Neuronal stem cell (in vitro differentiated cells): ENCODE data around the gene EPB41L4B.

Experiments used
- DNase-seq: peaks from one replicate; pipeline ENCODE4 v3.0.0-alpha.2; 2013; ENCODE audit warnings: low spot score
- H2AFZ ChIP-seq: one replicate; pipeline ENCODE4 v1.6.1; 2013; ENCODE audit warnings: mild to moderate bottlenecking, low read length, inconsistent platforms
- H2AK5ac ChIP-seq: 2 replicates; pipeline ENCODE4 v1.6.1; 2013; ENCODE audit warnings: low read depth, mild to moderate bottlenecking, inconsistent platforms, low read length, moderate library complexity, mixed read lengths
- H2BK120ac ChIP-seq: 2 replicates; pipeline ENCODE4 v1.6.1; 2013; ENCODE audit warnings: low read depth, mild to moderate bottlenecking, inconsistent platforms, low read length, moderate library complexity, mixed read lengths
- H2BK12ac ChIP-seq: one replicate; pipeline ENCODE4 v1.6.1; 2013; ENCODE audit warnings: low read length, inconsistent platforms
- H2BK15ac ChIP-seq: 2 replicates; pipeline ENCODE4 v1.6.1; 2013; ENCODE audit warnings: mild to moderate bottlenecking, low read length, inconsistent platforms, mixed read lengths
- H2BK5ac ChIP-seq: one replicate; pipeline ENCODE4 v1.6.1; 2013; ENCODE audit warnings: inconsistent platforms, mild to moderate bottlenecking, low read length, moderate library complexity
- H3K14ac ChIP-seq: one replicate; pipeline ENCODE4 v1.6.1; 2013; ENCODE audit warnings: low read length, inconsistent platforms
- H3K18ac ChIP-seq: 2 replicates; pipeline ENCODE4 v1.6.1; 2013; ENCODE audit warnings: low read length, inconsistent platforms
- H3K23ac ChIP-seq: 2 replicates; pipeline ENCODE4 v1.6.1; 2013; ENCODE audit warnings: low read depth, mild to moderate bottlenecking, mixed read lengths, low read length, inconsistent platforms; ENCODE audit not compliant: poor library complexity
- H3K27ac ChIP-seq: replicated peaks from 3 replicates; pipeline ENCODE4 v1.5.1; 2013; ENCODE audit warnings: low read length, inconsistent platforms
- H3K27me3 ChIP-seq, 3 experiments: 2 replicates each; pipeline ENCODE4 v1.6.1; 2013; ENCODE audit warnings: low read length in 3 of 3, mild to moderate bottlenecking in 2 of 3, inconsistent platforms in 1 of 3, low read depth in 1 of 3, mixed read lengths in 1 of 3, moderate library complexity in 1 of 3; ENCODE audit not compliant: control insufficient read depth in 3 of 3, insufficient read depth in 3 of 3
- H3K36me3 ChIP-seq, 2 donors: replicated peaks in 1 of 2; 2 replicates each; pipeline ENCODE4 v1.6.1; 2013; ENCODE audit warnings: low read length in 2 of 2; ENCODE audit not compliant: control insufficient read depth in 2 of 2, insufficient read depth in 2 of 2
- H3K4ac ChIP-seq: 2 replicates; pipeline ENCODE4 v1.6.1; 2013; ENCODE audit warnings: inconsistent platforms, mild to moderate bottlenecking, low read length, moderate library complexity
- H3K4me1 ChIP-seq, 2 donors: 1 replicate in 1 of 2; 2 replicates in 1 of 2; pipeline ENCODE4 v1.6.1; 2013; ENCODE audit warnings: low read length in 2 of 2, low read depth in 1 of 2; ENCODE audit not compliant: control insufficient read depth in 2 of 2, insufficient read depth in 1 of 2
- H3K4me2 ChIP-seq: one replicate; pipeline ENCODE4 v1.6.1; 2013; ENCODE audit warnings: mild to moderate bottlenecking, low read length, inconsistent platforms; ENCODE audit not compliant: insufficient read depth, poor library complexity, severe bottlenecking
- H3K4me3 ChIP-seq, 2 donors: 2 replicates each; pipeline ENCODE4 v1.5.1; 2013; ENCODE audit warnings: low read length in 2 of 2, mild to moderate bottlenecking in 2 of 2, inconsistent platforms in 1 of 2, moderate library complexity in 1 of 2
- H3K79me1 ChIP-seq: one replicate; pipeline ENCODE4 v1.6.1; 2013; ENCODE audit warnings: low read depth, mild to moderate bottlenecking, inconsistent platforms, low read length, moderate library complexity
- H3K9ac ChIP-seq: one replicate; pipeline ENCODE4 v1.6.1; 2013; ENCODE audit warnings: mild to moderate bottlenecking, low read depth, low read length, inconsistent platforms; ENCODE audit not compliant: poor library complexity
- H3K9me3 ChIP-seq, 2 donors: replicated peaks in 1 of 2; 2 replicates each; pipeline versions ENCODE3 to v1.6.1; 2013; ENCODE audit warnings: low read length in 2 of 2, mild to moderate bottlenecking in 2 of 2, inconsistent platforms in 1 of 2, low read depth in 1 of 2, mixed read lengths in 1 of 2, moderate library complexity in 1 of 2; ENCODE audit not compliant: control insufficient read depth in 2 of 2, insufficient read depth in 1 of 2
- H4K8ac ChIP-seq: one replicate; pipeline ENCODE4 v1.6.1; 2013; ENCODE audit warnings: low read depth, mild to moderate bottlenecking, inconsistent platforms, low read length, moderate library complexity
- H4K91ac ChIP-seq: one replicate; pipeline ENCODE4 v1.6.1; 2013; ENCODE audit warnings: low read length, low read depth, mild to moderate bottlenecking, inconsistent platforms; ENCODE audit not compliant: poor library complexity
- WGBS, 2 donors: extraction: QIAGEN DNeasy Blood & Tissue Kit; methylation state at CpG; one replicate each; pipeline ENCODE4 v1.1.7; 2013; ENCODE audit warnings: missing lambda C conversion rate in 2 of 2, mixed read lengths in 1 of 2; ENCODE audit not compliant: insufficient read length in 2 of 2, insufficient replicate concordance in 1 of 2; ENCODE audit errors: extremely low coverage in 2 of 2; 5-methylcytosine and 5-hydroxymethylcytosine counted together

EPB41L4B gene

GRCh38 chr9:109232449-109233237 lies 88.2 kb downstream of the EPB41L4B start:
- no peak overlapping the region for H3K4me2 ChIP-seq
- no peak overlapping the region for H3K4me3 ChIP-seq
- H2BK12ac ChIP-seq, result no peak overlapping the region
- no peak for DNase-seq
- H2BK15ac ChIP-seq, result no peak overlapping the region
- no peak overlapping the region for H2BK120ac ChIP-seq
- H3K79me1 ChIP-seq, result no peaks in the 10 kb centered on the region
- no peak overlapping the region for H4K91ac ChIP-seq
- H3K4ac ChIP-seq, result no peak overlapping the region
- H3K27ac ChIP-seq, result no peak overlapping the region
- H3K18ac ChIP-seq, result no peak overlapping the region
- no peaks in the 10 kb centered on the region for H3K9me3 ChIP-seq
- H3K27me3 ChIP-seq, result peaks cover 0 to 11% (median 0%) of the 10 kb centered on the region in 3 experiments
- no peaks in the 10 kb centered on the region for H3K36me3 ChIP-seq
- no peak overlapping the region for H2AK5ac ChIP-seq
- no CpG with 5 or more reads among the region's 9 CpGs for WGBS, 2 donors
- no peak overlapping the region for H3K23ac ChIP-seq
- no peak overlapping the region for H2BK5ac ChIP-seq
- H3K14ac ChIP-seq, result no peak overlapping the region
- H4K8ac ChIP-seq, result no peak overlapping the region
- peaks cover 0 to 1% of the 10 kb centered on the region in 2 donors for H3K4me1 ChIP-seq
- peak overlapping the region; percentile 2 for H2AFZ ChIP-seq
- H3K9ac ChIP-seq, result no peak overlapping the region

- Histone ChIP-seq H3K79me1 (no peaks in the 10 kb centered on the region), H2AFZ (no peak overlapping the region), H2BK5ac (no peak overlapping the region), H3K4me2 (no peak overlapping the region), H4K8ac (no peak overlapping the region), H3K4me1 (peaks cover 0 to 1% of the 10 kb centered on the region in 2 donors), H3K4me3 (no peak overlapping the region), H3K27ac (no peak overlapping the region), H3K14ac (no peak overlapping the region), H3K18ac (no peak overlapping the region), H2BK15ac (no peak overlapping the region), H3K23ac (no peak overlapping the region), H3K9me3 (no peaks in the 10 kb centered on the region), H4K91ac (no peak overlapping the region), H2BK120ac (no peak overlapping the region), H2BK12ac (no peak overlapping the region), H3K36me3 (no peaks in the 10 kb centered on the region), H3K27me3 (peaks cover 0 to 11% (median 0%) of the 10 kb centered on the region in 3 experiments), H3K9ac (no peak overlapping the region), H2AK5ac (no peak overlapping the region), H3K4ac (no peak overlapping the region)
- DNase-seq, result no peak
- no CpG with 5 or more reads among the region's 1 CpG for WGBS, 2 donors
Observed at GRCh38 chr9:109231593-109231992, 89.3 kb downstream of the EPB41L4B start.

- no peak overlapping the region for H3K23ac ChIP-seq
- no peak overlapping the region for H3K9ac ChIP-seq
- no peaks in the 10 kb centered on the region for H3K36me3 ChIP-seq
- no peak overlapping the region for H2BK120ac ChIP-seq
- H3K27ac ChIP-seq, result no peak overlapping the region
- peaks cover 0 to 19% (median 0%) of the 10 kb centered on the region in 3 experiments for H3K27me3 ChIP-seq
- peaks cover 0 to 1% of the 10 kb centered on the region in 2 donors for H3K4me1 ChIP-seq
- H2AFZ ChIP-seq, result no peak overlapping the region
- no peak overlapping the region for H4K8ac ChIP-seq
- no peak overlapping the region for H4K91ac ChIP-seq
- H3K14ac ChIP-seq, result no peak overlapping the region
- H2BK15ac ChIP-seq, result no peak overlapping the region
- H2BK12ac ChIP-seq, result no peak overlapping the region
- peaks cover 0 to 2% of the 10 kb centered on the region in 2 donors for H3K9me3 ChIP-seq
- H3K79me1 ChIP-seq, result no peaks in the 10 kb centered on the region
- no peak overlapping the region for H2AK5ac ChIP-seq
- H3K18ac ChIP-seq, result no peak overlapping the region
- no peak overlapping the region for H2BK5ac ChIP-seq
- no CpG with 5 or more reads among the region's 4 CpGs for WGBS, 2 donors
- H3K4ac ChIP-seq, result no peak overlapping the region
- H3K4me3 ChIP-seq, result no peak overlapping the region
- H3K4me2 ChIP-seq, result no peak overlapping the region
- no peak for DNase-seq
Observed at GRCh38 chr9:109230277-109230676, 90.6 kb downstream of the EPB41L4B start.

GRCh38 chr9:109229682-109230081 lies 91.2 kb downstream of the EPB41L4B start:
- Histone ChIP-seq H3K9me3 (peaks cover 0 to 2% of the 10 kb centered on the region in 2 donors), H2BK120ac (no peak overlapping the region), H3K27ac (no peak overlapping the region), H3K36me3 (no peaks in the 10 kb centered on the region), H3K4me2 (no peak overlapping the region), H2AK5ac (no peak overlapping the region), H2AFZ (no peak overlapping the region), H3K4me1 (peaks cover 0 to 1% of the 10 kb centered on the region in 2 donors), H2BK5ac (no peak overlapping the region), H3K14ac (no peak overlapping the region), H2BK12ac (no peak overlapping the region), H4K91ac (no peak overlapping the region), H3K23ac (no peak overlapping the region), H3K18ac (no peak overlapping the region), H3K4ac (no peak overlapping the region), H3K9ac (no peak overlapping the region), H3K27me3 (peaks cover 0 to 24% (median 0%) of the 10 kb centered on the region in 3 experiments), H4K8ac (no peak overlapping the region), H3K4me3 (no peak overlapping the region), H3K79me1 (no peaks in the 10 kb centered on the region), H2BK15ac (no peak overlapping the region)
- no CpG with 5 or more reads among the region's 3 CpGs for WGBS, 2 donors
- no peak for DNase-seq
